SK-N-SH (cell line): ENCODE results near the gene STK25.

ENCODE experiments used
- NRF1 ChIP-seq: IDR thresholded peaks from 2 replicates; pipeline ENCODE4 v1.6.1; 2012; ENCODE audit warnings: low read depth, mild to moderate bottlenecking, low read length
- POLR2AphosphoS5 ChIP-seq: IDR thresholded peaks from 2 replicates; pipeline ENCODE4 v1.6.1; 2012; ENCODE audit warnings: low read depth, low read length
- RAD21 ChIP-seq: IDR thresholded peaks from 2 replicates; pipeline ENCODE4 v1.6.1; 2012; ENCODE audit warnings: mild to moderate bottlenecking, low read length
- RFX5 ChIP-seq: IDR thresholded peaks from 2 replicates; pipeline ENCODE4 v1.6.1; 2012; ENCODE audit warnings: mild to moderate bottlenecking, improper control_type of control experiment, low read length
- RXRA ChIP-seq: IDR thresholded peaks from 2 replicates; pipeline ENCODE4 v1.4.0; 2012; ENCODE audit warnings: low read depth, mild to moderate bottlenecking, borderline replicate concordance
- SIN3A ChIP-seq: IDR thresholded peaks from 2 replicates; pipeline ENCODE4 v1.6.1; 2012; ENCODE audit warnings: low read depth, mild to moderate bottlenecking, low read length, moderate library complexity, borderline replicate concordance
- TAF1 ChIP-seq: IDR thresholded peaks from 2 replicates; pipeline ENCODE4 v1.6.1; 2012; ENCODE audit warnings: low read depth, mild to moderate bottlenecking, low read length, moderate library complexity, borderline replicate concordance
- YY1 ChIP-seq: IDR thresholded peaks from 2 replicates; pipeline ENCODE4 v1.4.0; 2012; ENCODE audit warnings: low read depth, mild to moderate bottlenecking
- TF ChIP-seq, protein P1 (sequence below): fragments of 150-350 bp; IDR thresholded peaks from 2 replicates; pipeline ENCODE4 v1.6.1; 2017; ENCODE audit warnings: antibody characterized with exemption, low read length, low read depth, borderline replicate concordance
- TF ChIP-seq, protein P2 (sequence below): fragments of 200-600 bp; sonication (generic); IDR thresholded peaks from 2 replicates; pipeline ENCODE4 v1.6.1; 2017; ENCODE audit warnings: antibody characterized with exemption, mild to moderate bottlenecking, moderate library complexity

DNA sequence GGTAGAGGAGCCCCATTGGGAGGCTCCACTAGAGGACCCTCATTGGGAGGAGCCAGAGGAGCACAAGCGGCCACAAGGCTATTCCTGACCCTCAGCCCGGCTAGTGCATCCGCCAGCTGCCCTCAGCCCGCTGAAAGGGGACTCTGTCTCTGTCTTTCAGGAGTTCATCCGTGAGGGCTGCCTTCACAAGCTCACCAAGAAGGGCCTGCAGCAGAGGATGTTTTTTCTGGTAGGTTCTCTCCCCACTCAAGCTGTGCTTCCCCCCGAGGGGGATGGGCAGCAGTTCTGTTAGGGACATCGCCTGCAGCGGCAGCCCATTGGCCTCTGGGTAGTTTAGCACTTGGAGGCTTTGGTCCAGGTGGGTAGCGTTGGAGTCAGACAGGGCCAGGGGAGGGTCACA lies 25.1 kb downstream of the STK25 start:
- TF ChIP-seq, protein P1, sequence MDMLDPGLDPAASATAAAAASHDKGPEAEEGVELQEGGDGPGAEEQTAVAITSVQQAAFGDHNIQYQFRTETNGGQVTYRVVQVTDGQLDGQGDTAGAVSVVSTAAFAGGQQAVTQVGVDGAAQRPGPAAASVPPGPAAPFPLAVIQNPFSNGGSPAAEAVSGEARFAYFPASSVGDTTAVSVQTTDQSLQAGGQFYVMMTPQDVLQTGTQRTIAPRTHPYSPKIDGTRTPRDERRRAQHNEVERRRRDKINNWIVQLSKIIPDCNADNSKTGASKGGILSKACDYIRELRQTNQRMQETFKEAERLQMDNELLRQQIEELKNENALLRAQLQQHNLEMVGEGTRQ, result no peak
- no peak for TF ChIP-seq RAD21
- TF ChIP-seq, protein P2, sequence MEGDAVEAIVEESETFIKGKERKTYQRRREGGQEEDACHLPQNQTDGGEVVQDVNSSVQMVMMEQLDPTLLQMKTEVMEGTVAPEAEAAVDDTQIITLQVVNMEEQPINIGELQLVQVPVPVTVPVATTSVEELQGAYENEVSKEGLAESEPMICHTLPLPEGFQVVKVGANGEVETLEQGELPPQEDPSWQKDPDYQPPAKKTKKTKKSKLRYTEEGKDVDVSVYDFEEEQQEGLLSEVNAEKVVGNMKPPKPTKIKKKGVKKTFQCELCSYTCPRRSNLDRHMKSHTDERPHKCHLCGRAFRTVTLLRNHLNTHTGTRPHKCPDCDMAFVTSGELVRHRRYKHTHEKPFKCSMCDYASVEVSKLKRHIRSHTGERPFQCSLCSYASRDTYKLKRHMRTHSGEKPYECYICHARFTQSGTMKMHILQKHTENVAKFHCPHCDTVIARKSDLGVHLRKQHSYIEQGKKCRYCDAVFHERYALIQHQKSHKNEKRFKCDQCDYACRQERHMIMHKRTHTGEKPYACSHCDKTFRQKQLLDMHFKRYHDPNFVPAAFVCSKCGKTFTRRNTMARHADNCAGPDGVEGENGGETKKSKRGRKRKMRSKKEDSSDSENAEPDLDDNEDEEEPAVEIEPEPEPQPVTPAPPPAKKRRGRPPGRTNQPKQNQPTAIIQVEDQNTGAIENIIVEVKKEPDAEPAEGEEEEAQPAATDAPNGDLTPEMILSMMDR, result no peak
- no peak for TF ChIP-seq SIN3A
- TF ChIP-seq TAF1, result no peak
- no peak for TF ChIP-seq RXRA
- no peak for TF ChIP-seq RFX5
- no peak for TF ChIP-seq YY1
- no peak for TF ChIP-seq NRF1
- TF ChIP-seq POLR2AphosphoS5, result no peak
